Lung (tissue), 12 donors: ENCODE measurements around the gene NCOA5. TPM values are rescaled to one million over a fixed set of nuclear protein-coding genes. Genes with fewer than 3 reads are reported as not detected.

ENCODE experiments used
- ATAC-seq: fragments of 200-7000 bp; cut with Tn5 transposase; one replicate; pipeline ENCODE4 v1.9.1; 2020; ENCODE audit warnings: moderate number of reproducible peaks; ENCODE audit not compliant: insufficient read depth, low FRiP score
- DNase-seq, 3 donors: peaks; one replicate each; pipeline ENCODE4 v3.0.0-alpha.2; 2013 to 2017
- H3K27ac ChIP-seq, 2 donors: one replicate each; pipeline ENCODE4 v1.5.1; 2013; ENCODE audit warnings: mild to moderate bottlenecking in 2 of 2, moderate library complexity in 2 of 2, control low read depth in 1 of 2, inconsistent platforms in 1 of 2, low read depth in 1 of 2, low read length in 1 of 2
- H3K27me3 ChIP-seq, 3 donors: one replicate each; pipeline ENCODE4 v1.5.1; 2013; ENCODE audit warnings: low read length in 2 of 3; ENCODE audit not compliant: control insufficient read depth in 3 of 3, insufficient read depth in 3 of 3
- H3K36me3 ChIP-seq, 4 donors: one replicate each; pipeline ENCODE4 v1.5.1; 2013; ENCODE audit warnings: low read length in 4 of 4, mild to moderate bottlenecking in 1 of 4, moderate library complexity in 1 of 4; ENCODE audit not compliant: control insufficient read depth in 4 of 4, insufficient read depth in 4 of 4
- H3K4me1 ChIP-seq, 5 donors: one replicate each; pipeline ENCODE4 v1.5.1; 2013; ENCODE audit warnings: low read length in 5 of 5, mild to moderate bottlenecking in 2 of 5, moderate library complexity in 1 of 5; ENCODE audit not compliant: control insufficient read depth in 5 of 5, insufficient read depth in 5 of 5
- H3K4me3 ChIP-seq: one replicate; pipeline ENCODE4 v1.5.1; 2013; ENCODE audit warnings: mild to moderate bottlenecking, control low read depth, moderate library complexity
- H3K9ac ChIP-seq, 2 donors: one replicate each; pipeline ENCODE4 v1.5.1; 2013; ENCODE audit warnings: low read length in 2 of 2, control low read depth in 1 of 2; ENCODE audit not compliant: insufficient read depth in 1 of 2
- H3K9me3 ChIP-seq, 4 donors: one replicate each; pipeline ENCODE4 v1.5.1; 2013; ENCODE audit warnings: low read length in 3 of 4, mild to moderate bottlenecking in 1 of 4, moderate library complexity in 1 of 4; ENCODE audit not compliant: control insufficient read depth in 4 of 4, insufficient read depth in 3 of 4
- CTCF ChIP-seq: IDR thresholded peaks from 2 replicates; pipeline ENCODE4 v1.5.1; 2012; ENCODE audit warnings: mild to moderate bottlenecking; ENCODE audit errors: control extremely low read depth, extremely low read depth
- WGBS, 2 donors: extraction: QIAGEN DNeasy Blood & Tissue Kit; methylation state at CpG; one replicate each; pipeline ENCODE4 v1.1.7; 2013; 5-methylcytosine and 5-hydroxymethylcytosine counted together
- polyA plus RNA-seq, 2 donors: library from polyadenylated mRNA; stranded (reverse); fragments of 200-250 nt; gene quantifications; one replicate each; pipeline ENCODE4 v1.2.1, GENCODE V29; 2013
- total RNA-seq, 2 donors: library from RNA; depleted of rRNA in 1 of 2; stranded (reverse); fragments of >200 nt in 1 of 2; gene quantifications; one replicate each; pipeline ENCODE4 v1.2.1, GENCODE V29; 2014 to 2021
- donor health status: control.
- donor health status: control.
- donor health status: Bipolar disorder and iron deficiency.
- donor health status: healthy.
- donor health status: DM: yes; HTN: yes; CAD: no.

NCOA5 gene
- total and polyA plus RNA-seq, 4 donors = 11.1 to 24.2 (median 15.1) TPM

GRCh38 chr20:46070215-46070900 lies 19.4 kb downstream of the NCOA5 start:
- peaks cover 0 to 1% (median 0%) of the 10 kb centered on the region in 5 donors for H3K4me1 ChIP-seq
- WGBS, 2 donors = 96 to 97% methylated on average over 20 of the region's 20 CpGs
- H3K9ac ChIP-seq = no peak overlapping the region
- no peaks in the 10 kb centered on the region for H3K27me3 ChIP-seq
- H3K36me3 ChIP-seq = peaks cover 29 to 60% (median 37%) of the 10 kb centered on the region in 4 donors
- H3K27ac ChIP-seq = no peak overlapping the region
- no peak overlapping the region for H3K4me3 ChIP-seq
- no peaks in the 10 kb centered on the region for H3K9me3 ChIP-seq
- DNase-seq = no peak
- no peak for ATAC-seq
- no peak for TF ChIP-seq CTCF

- WGBS, 2 donors = 94 to 97% methylated on average over 3 of the region's 3 CpGs
- no peak overlapping the region for H3K9ac ChIP-seq
- H3K27ac ChIP-seq = no peak overlapping the region
- H3K9me3 ChIP-seq = peaks cover 0 to 2% (median 0%) of the 10 kb centered on the region in 4 donors
- H3K27me3 ChIP-seq = no peaks in the 10 kb centered on the region
- peaks cover 60 to 75% (median 67%) of the 10 kb centered on the region in 4 donors for H3K36me3 ChIP-seq
- ATAC-seq (no peak), DNase-seq (no peak)
- no peak overlapping the region for H3K4me3 ChIP-seq
- TF ChIP-seq CTCF = no peak
- peaks cover 0 to 12% (median 0%) of the 10 kb centered on the region in 5 donors for H3K4me1 ChIP-seq
Observed at GRCh38 chr20:46065691-46066090, 24.1 kb downstream of the NCOA5 start.

- 96 to 99% methylated on average over 9 of the region's 9 CpGs for WGBS, 2 donors
- no peaks in the 10 kb centered on the region for H3K27me3 ChIP-seq
- no peak for TF ChIP-seq CTCF
- no peak overlapping the region for H3K9ac ChIP-seq
- no peak overlapping the region for H3K4me3 ChIP-seq
- ATAC-seq (no peak), DNase-seq (no peak)
- peaks cover 56 to 78% (median 68%) of the 10 kb centered on the region in 4 donors for H3K36me3 ChIP-seq
- H3K9me3 ChIP-seq = peaks cover 0 to 2% (median 0%) of the 10 kb centered on the region in 4 donors
- peaks cover 0 to 12% (median 0%) of the 10 kb centered on the region in 5 donors for H3K4me1 ChIP-seq
- H3K27ac ChIP-seq = no peak overlapping the region
Observed at GRCh38 chr20:46065006-46065405, 24.8 kb downstream of the NCOA5 start.
